NCI-H2227 treated with DMSO at 0.1 percent for 48 hours (cell line): ENCODE results near the gene PRR29.
"Not testable (repeated sequence)": the region's sequence is repeated elsewhere in the genome, so short reads cannot be mapped to it uniquely, and the experiment has no call there.

Source experiments
- DNase-seq: peaks from one replicate; lab custom pipeline; 2025; lab: John Stamatoyannopoulos, UW

PRR29 gene

GRCh38 chr17:63997341-63998048 lies 656 bp upstream of the PRR29 start:
- no peak for DNase-seq

DNA sequence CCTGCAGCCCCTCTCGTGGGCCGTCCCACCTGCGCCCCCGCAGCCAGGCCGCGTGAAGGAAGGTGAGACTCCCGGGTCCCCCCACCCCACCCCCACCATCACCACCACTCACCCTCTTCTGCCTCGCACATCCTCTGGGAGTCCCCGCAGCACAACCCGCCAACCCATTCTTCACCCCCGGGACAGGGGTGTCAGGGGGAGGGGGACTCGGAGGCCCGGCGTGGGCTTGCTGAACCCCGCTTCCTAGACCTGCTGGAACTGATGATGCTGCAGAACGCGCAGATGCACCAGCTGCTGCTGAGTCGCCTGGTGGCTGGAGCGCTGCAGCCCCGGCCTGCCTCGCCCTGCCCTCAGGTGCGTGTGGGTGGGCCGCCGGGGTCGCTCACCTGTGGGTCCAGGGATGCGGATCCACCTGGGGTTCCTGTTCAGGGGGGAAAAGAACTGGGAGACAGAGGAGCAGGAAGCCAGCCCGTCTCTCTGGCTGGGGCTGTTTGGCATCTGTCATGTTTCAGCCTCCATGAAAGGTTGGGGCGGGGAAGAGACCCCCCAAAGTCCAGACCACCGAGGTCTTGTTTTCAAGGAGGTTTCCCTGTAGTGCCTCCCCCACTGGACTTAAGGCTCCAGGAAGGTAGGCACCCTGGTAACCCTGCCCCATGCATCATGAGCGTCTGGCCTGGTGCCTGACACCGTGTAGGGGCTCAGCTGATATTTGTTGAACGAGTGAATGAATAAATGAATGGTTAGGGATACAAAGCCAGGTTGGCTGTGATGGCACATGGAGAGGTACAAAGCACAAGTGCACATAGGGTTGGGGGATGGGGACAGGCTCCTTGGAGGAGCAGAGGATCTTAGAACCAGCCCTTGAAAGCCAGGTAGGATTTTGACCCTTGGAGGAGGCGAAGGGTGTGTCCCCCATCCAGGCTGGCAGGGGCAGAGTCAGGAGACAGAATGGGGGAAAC lies 849 bp downstream of the PRR29 start:
- DNase-seq = no peak

DNA sequence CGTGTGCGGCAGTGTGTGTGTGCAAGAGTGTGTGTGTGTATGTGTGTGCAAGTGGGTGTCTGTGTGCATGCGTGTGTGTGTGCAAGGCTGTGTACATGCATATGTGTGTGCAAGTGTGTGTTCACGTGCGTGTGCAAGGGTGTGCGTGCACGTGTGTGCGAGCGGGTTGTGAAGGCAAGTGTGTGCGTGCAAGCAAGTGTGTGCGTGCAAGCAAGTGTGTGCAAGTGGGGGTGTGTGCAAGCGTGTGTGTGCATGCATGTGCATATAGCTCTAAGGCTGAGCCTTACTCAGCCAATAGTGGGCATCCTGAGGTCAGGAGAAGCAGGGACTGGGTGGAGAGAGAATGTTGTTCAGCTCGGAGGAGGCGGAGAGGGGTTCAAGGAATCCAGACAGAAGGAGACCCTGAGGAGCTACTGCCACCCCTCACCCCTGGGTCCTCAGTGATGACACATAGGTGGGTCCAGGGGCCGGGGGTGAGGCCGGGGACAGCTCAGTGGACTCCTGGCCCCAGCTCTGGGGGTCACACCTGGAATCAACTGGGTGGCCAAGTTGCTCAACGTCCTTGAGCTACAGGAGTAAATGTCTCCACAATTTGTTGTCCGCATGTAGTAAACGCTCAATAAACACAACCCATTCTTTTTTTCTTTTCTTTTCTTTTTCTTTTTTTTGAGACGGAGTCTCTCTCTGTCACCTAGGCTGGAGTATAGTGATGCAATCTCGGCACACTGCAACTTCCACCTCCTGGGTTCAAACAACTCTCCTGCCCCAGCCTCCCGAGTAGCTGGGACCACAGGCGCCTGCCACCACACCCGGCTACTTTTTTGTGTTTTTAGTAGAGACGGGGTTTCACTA lies 1.8 kb downstream of the PRR29 start:
- no peak for DNase-seq

DNA sequence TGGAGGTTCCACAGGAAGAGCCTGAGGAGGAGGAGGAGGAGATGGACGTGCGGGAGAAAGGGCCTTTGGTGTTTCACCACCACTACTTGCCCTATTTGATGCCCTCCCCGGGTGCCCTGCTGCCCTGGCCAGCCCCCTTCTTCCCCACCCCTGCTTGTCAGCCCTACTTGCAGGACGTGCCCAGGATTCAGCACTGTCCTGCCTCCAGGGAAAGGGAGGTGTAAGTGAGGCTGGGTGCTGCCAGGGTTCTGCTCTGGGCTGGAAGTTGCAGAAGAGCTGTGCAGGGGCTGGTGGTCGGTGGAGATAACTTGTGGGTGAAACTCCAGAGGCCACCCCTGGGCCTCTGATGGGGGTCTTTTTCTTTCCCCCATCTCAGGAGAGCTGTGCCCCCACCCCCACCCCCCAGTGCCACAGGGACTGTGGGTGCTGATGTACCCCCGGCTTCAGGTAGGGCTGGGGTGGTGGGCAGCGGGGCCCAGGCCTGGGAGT lies 3.0 kb downstream of the PRR29 start:
- no peak for DNase-seq

GRCh38 chr17:64001763-64002529 lies 3.8 kb downstream of the PRR29 start:
- DNase-seq = no peak

DNA sequence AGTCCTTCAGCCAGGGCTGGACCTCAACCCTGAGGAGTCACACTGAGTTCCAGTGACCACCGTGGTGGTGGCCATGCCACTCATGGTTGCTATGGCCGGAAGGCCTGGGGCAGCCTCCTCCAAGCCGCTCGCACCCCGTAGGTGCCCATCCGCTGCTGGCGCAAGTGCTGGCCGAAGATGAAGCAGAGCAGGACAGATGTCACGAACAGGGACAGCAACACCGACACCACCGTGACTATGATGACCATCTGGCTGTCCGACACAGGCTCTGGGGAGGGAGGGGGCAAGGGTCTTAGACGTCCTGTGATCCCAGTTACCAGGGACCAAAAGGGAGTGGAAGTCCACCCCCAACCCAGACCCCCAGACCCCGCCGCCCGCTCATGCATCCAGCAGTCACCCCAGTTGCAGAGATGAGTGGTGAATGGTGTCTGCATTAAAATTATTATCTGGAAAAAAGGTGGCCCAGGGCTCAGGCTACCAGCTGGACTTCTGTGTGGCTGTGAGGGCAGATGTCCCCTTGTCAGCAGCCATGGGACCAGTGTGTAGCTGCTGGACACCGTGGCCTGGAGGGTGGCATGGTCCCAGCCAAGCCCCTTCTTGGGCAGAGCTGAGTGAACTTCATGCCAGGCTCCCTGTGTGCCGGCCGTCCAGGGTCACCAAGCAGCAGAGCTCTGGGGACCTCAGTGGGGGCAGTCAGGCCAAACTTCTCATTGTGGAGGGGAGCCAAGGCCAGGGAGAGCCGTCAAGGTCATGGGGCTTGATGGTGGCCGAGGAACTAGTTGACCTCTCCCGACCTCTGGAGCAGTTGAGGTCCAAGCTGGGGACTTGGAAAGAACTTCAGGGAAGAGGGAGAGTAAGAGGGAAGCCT lies 4.7 kb downstream of the PRR29 start:
- no peak for DNase-seq

- DNase-seq = no peak
These were observed 5.5 kb downstream of the PRR29 start for GRCh38 chr17:64003526-64004121.

DNA sequence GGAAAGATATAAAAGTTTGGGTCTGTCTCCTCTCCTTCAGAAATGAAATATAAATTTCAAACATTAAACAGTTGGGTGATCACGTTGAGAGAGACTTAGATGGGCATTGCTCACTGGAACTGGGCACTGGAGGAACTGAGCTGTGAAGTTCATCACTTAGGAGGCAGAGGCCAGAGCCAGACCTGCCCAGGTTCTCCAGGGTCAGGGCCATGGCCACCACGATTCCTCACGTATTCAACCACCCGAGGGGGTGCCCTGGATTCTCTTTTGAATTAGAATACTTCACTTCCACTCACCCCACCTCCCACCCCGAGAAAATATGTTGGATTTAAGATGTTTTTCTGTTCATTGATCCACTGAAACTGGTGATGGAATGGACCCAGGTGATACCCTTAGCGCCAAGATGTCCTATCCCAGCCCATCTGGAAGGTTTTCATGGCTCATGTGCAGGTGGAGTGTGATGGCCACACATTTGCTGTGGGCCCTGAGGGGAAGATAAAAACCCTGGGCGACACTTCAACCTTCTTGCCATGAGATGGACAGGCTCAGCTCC lies 6.1 kb downstream of the PRR29 start:
- DNase-seq = no peak

DNA sequence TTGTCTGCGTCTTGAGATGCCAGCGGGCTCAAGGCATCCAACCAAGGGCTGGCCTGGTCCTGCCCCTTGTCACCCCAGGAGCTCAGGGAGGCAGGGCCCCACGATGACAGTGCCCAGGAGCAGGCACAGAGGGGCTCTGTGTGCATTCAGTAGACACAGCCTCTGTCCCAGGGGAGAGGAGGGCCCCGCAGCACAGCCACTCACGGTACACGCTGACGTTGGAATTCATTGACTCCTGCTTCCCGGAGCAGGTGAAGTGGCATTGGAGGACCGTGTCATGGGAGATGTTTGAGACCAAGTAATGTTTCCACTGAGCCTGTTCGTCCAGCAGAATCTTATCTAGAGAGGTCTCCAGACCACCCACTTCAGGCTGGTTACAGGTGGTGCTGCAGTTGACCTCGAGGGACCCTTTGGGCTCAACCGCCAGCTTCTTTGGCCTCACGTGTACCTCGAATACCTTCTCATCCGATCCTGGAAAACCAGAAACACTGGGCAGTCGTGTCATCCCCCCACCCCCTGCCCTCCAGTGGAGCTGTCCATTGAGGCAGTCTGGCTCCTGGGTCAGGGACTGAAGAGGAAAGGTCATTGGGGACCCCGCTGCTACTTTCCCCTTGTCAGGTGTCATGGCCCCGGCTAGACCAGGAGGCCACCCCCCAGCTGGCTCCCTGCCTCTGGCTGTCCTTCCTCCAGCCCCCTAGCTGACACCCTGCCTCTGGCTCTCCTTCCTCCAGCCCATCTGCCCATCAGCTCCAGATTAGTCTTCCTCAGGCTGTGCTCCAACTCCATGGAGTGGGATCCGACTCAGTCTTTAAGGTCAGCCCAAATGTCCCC lies 7.0 kb downstream of the PRR29 start:
- no peak for DNase-seq

GRCh38 chr17:64005734-64006167 lies 7.6 kb downstream of the PRR29 start:
- no peak for DNase-seq

GRCh38 chr17:64006361-64007088 lies 8.4 kb downstream of the PRR29 start:
- no peak for DNase-seq

DNA sequence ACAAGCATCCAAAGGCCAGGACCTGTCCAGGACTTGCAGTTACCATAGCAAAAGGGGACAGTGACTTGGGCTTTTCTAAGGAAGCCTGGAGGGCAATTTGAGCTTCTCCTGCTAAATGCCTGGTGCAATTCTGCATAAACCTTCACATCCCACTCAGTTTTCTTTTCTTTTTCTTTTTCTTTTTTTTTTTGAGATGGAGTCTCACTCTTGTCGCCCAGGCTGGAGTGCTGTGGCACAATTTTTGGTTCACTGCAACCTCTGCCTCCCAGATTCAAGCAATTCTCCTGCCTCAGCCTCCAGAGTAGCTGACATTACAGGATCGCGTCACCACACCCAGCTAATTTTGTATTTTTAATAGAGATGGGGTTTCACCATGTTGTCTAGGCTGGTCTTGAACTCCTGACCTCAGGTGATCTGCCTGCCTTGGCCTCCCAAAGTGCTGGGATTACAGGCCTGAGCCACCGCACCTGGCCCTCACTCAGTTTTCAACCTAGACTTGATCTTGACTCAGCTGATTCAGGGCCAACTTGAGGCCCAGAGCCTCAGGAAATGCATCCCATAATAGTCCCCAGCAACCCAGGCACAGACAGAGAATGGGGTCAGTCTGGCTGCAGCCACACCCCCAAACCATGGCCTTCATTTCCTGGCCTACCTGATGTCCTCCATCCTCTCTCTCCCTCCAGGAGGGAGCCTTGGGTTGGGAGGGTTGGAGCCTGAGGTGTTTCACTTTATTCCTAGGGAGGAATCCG lies 9.1 kb downstream of the PRR29 start:
- DNase-seq = not testable (repeated sequence)

DNA sequence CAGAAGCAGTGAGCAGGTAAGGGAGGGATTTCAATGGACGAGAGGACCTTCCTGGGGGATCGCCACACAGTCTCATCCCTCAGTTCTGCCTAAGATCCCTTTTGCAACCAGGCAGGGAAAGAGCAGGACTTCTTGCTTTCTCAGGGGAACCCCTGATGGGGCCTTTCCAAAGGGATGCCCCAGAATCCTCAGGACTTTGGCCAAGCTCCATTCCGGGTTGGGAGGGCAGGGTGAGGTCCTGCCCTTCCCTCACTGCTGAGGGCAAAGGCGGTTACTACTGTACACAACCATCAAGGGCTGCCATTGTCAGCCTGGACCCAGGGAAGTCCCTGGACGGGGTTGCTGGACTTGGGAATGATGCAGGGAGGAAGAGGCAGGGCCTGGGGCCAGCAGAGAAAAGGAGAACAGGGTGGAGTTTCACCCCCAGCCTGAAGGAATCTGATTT lies 9.7 kb downstream of the PRR29 start:
- DNase-seq = no peak

DNA sequence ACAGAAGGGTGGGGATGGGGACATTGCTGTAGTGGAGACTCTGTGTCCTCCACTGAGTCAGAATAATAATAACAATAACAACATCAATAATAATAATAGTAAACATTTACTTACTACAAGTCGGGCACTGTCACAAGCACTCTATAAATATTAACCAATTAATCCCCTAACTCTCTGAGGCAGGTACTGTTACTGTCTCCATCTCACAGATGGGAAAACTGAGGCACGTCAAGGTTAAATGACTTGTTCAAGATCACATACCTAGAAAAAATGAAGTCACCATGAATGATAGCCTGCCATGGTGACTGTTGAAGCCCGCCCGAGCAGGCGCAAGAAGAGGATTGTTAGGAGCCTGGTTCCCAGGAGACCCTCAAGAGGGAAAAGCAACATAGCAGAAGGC lies 10.2 kb downstream of the PRR29 start:
- DNase-seq = no peak

DNA sequence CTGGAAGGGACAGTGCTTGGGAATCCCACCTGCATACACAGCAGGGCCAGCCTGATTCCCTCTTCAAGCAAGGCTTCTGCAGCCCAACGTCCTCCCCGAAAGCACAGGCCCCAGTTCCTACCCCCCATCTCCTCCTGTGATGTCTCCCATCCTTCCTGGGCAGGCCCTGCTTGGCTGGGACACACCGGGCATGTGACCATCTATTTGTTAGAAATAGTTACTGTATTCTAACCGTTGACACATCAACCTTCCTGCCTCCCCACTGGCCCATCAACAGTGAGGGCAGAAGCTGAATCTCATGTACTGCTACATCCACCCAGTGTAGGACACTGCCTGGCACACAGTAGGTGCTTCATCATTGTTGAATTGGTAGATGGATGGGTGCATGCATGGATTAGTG lies 10.7 kb downstream of the PRR29 start:
- DNase-seq = no peak

- no peak for DNase-seq
These were observed 11.6 kb downstream of the PRR29 start for GRCh38 chr17:64009571-64010402.
